ENCODE results near the gene ASAP2.

Gene ASAP2

GRCh38 chr2:9328931-9329330 lies 122.3 kb downstream of the ASAP2 start:
- DNase-seq (ENCODE audit: insufficient read length) (no peak), FAIRE-seq (no peak)
- TF ChIP-seq TAF1 (IDR thresholded peaks at IDR 0.05; ENCODE audit: borderline replicate concordance, low read depth, low read length): no peak
- TF ChIP-seq POLR2AphosphoS5 (IDR thresholded peaks at IDR 0.05; ENCODE audit: low read depth, low read length): no peak
- TF ChIP-seq POLR2A (IDR thresholded peaks at IDR 0.05; ENCODE audit: low read depth, low read length): no peak

GRCh38 chr2:9329497-9329896 lies 122.9 kb downstream of the ASAP2 start:
- no peak for DNase-seq (ENCODE audit: insufficient read length)
- TF ChIP-seq TAF1 (IDR thresholded peaks at IDR 0.05; ENCODE audit: borderline replicate concordance, low read depth, low read length) (no peak), POLR2A (IDR thresholded peaks at IDR 0.05; ENCODE audit: low read depth, low read length) (no peak), POLR2AphosphoS5 (IDR thresholded peaks at IDR 0.05; ENCODE audit: low read depth, low read length) (no peak)
- no peak for FAIRE-seq

DNA sequence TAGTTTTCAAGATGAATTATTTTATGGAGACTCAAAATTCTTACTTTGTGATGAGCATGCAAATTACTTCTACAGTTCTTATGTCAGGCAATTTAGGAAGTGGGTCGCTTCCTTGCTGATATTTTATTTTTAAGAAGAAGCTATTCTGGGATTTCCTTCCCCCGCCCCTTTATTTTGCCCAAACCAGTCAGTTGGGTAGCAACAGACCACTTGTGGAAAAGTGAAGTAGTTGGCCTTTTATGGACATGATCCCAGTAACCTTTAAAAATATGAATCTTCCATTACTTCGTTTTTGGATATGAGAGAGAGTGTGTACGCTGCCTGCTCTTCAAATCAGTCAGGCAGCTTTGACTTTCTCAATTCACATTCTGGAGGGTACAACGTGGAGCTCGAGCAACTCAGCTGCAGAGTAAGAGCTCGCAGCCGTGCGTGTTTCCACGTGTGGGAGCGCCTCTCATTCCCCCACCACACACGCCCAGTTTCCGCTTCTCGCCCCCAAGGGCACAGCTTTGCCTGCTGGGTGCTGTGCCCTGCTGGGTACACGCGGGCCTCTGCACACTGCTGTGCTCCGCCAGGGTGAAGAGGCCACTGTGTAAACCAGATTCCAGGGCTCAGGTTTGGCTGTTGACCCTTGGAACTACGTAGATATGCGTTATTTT lies 124.1 kb downstream of the ASAP2 start:
- TF ChIP-seq POLR2AphosphoS5 (IDR thresholded peaks at IDR 0.05; ENCODE audit: low read depth, low read length) (no peak), POLR2A (IDR thresholded peaks at IDR 0.05; ENCODE audit: low read depth, low read length) (no peak), TAF1 (IDR thresholded peaks at IDR 0.05; ENCODE audit: borderline replicate concordance, low read depth, low read length) (no peak)
- no peak for DNase-seq (ENCODE audit: insufficient read length)
- no peak for FAIRE-seq

- TF ChIP-seq POLR2A (IDR thresholded peaks at IDR 0.05; ENCODE audit: low read depth, low read length): no peak
- TF ChIP-seq POLR2AphosphoS5 (IDR thresholded peaks at IDR 0.05; ENCODE audit: low read depth, low read length): no peak
- FAIRE-seq (no peak), DNase-seq (ENCODE audit: insufficient read length) (no peak)
These were observed 125.1 kb downstream of the ASAP2 start for GRCh38 chr2:9331704-9332103.

DNA sequence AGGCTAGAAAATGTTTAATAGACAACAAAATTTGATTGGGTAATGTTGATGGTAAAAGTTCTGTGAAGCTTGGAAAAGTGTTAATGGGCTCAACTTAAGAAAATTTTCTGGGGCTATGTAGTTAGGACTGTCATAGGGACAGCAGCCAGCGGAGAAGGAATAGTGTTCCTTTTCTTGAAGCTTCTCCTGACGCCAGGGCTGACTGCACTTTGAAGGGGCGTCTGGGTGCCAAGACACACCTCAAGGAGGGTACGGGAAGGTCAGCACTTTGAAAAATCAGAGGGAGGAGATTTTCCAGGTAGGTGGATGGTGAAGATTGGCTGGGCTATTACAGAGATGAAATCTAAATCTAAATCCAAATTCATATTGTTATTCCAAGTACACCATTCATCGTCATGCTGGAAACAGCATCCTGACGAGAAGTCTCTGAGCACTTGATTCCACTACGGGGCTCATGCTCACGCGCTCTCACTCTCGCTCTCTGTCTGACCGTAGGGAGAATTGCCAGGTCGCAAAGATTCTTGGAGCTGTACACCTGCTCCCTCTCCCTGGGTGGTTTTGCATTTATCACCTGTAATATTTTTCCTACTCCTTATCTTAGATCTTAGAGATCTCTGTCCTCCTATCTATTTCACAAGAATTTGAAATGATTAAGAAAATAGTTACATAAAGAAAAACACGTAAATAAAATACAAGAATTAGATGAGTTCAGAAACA lies 125.7 kb downstream of the ASAP2 start:
- TF ChIP-seq TAF1 (IDR thresholded peaks at IDR 0.05; ENCODE audit: borderline replicate concordance, low read depth, low read length) (no peak), POLR2AphosphoS5 (IDR thresholded peaks at IDR 0.05; ENCODE audit: low read depth, low read length) (no peak), POLR2A (IDR thresholded peaks at IDR 0.05; ENCODE audit: low read depth, low read length) (no peak)
- FAIRE-seq: no peak
- DNase-seq (ENCODE audit: insufficient read length): no peak

DNA sequence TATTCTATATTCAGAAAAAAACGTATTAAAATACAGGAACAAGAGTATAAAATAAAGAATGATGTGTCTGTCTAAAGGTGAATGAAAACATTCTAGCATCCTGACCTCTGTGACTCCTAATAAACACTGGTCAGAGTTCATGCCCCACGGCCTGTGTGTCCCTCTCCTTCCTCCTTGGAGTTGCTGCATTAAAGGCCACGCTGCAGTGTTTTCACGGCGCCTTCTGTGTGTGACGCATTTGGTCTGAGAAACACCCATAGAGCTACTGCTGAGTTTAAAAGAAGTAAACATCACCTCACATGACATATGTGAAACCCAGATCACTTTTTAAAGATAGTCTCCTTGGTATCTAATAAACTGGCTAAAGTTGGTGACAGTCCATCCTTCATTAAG lies 126.2 kb downstream of the ASAP2 start:
- DNase-seq (ENCODE audit: insufficient read length): no peak
- no peak for FAIRE-seq
- TF ChIP-seq POLR2AphosphoS5 (IDR thresholded peaks at IDR 0.05; ENCODE audit: low read depth, low read length) (no peak), POLR2A (IDR thresholded peaks at IDR 0.05; ENCODE audit: low read depth, low read length) (no peak), TAF1 (IDR thresholded peaks at IDR 0.05; ENCODE audit: borderline replicate concordance, low read depth, low read length) (no peak)

DNA sequence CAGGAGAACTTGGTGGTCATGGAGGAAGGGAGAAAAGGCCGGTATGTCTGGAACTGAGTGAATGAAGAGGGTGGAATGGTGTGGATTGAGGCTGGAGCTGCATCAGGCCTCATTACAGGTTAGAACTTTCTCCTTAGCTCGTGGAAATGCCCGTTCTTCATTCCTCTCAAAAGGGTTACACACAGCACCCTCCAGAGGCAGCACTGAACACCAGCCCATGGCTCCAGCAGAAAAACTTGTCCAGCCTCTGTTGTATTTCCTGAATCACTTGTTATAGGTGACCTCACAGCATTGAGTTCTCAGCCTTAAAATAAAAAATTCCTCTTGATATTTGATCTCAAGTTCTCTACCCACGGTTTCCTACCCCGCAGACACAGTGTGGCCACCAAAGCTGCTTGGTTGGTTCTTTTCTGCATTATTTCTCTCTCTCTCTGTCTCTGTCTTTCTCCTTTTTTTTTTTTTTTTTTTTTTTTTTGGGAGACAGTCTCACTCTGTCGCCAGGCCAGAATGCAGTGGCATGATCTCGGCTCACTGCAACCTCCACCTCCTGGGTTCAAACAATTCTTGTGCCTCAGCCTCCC lies 127.1 kb downstream of the ASAP2 start:
- TF ChIP-seq TAF1 (IDR thresholded peaks at IDR 0.05; ENCODE audit: borderline replicate concordance, low read depth, low read length) (no peak), POLR2AphosphoS5 (IDR thresholded peaks at IDR 0.05; ENCODE audit: low read depth, low read length) (no peak), POLR2A (IDR thresholded peaks at IDR 0.05; ENCODE audit: low read depth, low read length) (no peak)
- FAIRE-seq: no peak

DNA sequence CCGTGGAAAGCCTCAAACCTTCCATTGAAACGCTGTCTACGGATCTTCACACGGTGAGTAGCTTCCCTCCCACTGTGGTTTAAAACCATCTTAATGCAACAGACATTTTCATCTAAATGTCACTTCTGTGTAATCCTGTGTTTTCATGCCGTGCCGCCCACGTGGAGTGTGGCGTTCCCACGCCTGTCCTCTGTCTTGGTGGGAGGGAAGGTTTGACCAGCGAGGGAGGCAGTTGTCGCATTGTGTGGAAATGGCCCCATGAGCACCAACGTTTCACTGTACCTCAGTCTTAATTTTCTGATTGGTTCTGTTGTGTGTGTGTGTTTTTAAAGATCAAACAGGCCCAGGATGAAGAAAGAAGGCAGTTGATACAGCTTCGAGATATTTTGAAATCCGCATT lies 128.1 kb downstream of the ASAP2 start:
- FAIRE-seq: no peak
- no peak for TF ChIP-seq POLR2A (IDR thresholded peaks at IDR 0.05; ENCODE audit: low read depth, low read length)
- TF ChIP-seq POLR2AphosphoS5 (IDR thresholded peaks at IDR 0.05; ENCODE audit: low read depth, low read length): no peak
- no peak for TF ChIP-seq TAF1 (IDR thresholded peaks at IDR 0.05; ENCODE audit: borderline replicate concordance, low read depth, low read length)
- no peak for DNase-seq (ENCODE audit: insufficient read length)

More for the DNA sequence above, 127.1 kb downstream of the ASAP2 start:
- no peak for DNase-seq (ENCODE audit: insufficient read length)

GRCh38 chr2:9335322-9335832 lies 128.8 kb downstream of the ASAP2 start:
- TF ChIP-seq TAF1 (IDR thresholded peaks at IDR 0.05; ENCODE audit: borderline replicate concordance, low read depth, low read length) (no peak), POLR2AphosphoS5 (IDR thresholded peaks at IDR 0.05; ENCODE audit: low read depth, low read length) (no peak)
- no peak for FAIRE-seq
- no peak for DNase-seq (ENCODE audit: insufficient read length)

- DNase-seq (ENCODE audit: insufficient read length): peak; percentile 13
- no peak for FAIRE-seq
- TF ChIP-seq POLR2AphosphoS5 (IDR thresholded peaks at IDR 0.05; ENCODE audit: low read depth, low read length): no peak
These were observed 129.6 kb downstream of the ASAP2 start for GRCh38 chr2:9336241-9336575.

GRCh38 chr2:9336576-9337314 lies 130.1 kb downstream of the ASAP2 start:
- FAIRE-seq (no peak), DNase-seq (ENCODE audit: insufficient read length) (no peak)
- TF ChIP-seq POLR2A (IDR thresholded peaks at IDR 0.05; ENCODE audit: low read depth, low read length) (no peak), POLR2AphosphoS5 (IDR thresholded peaks at IDR 0.05; ENCODE audit: low read depth, low read length) (no peak), TAF1 (IDR thresholded peaks at IDR 0.05; ENCODE audit: borderline replicate concordance, low read depth, low read length) (no peak)
